ENCODE measurements around the gene IPMK. TPM values are rescaled to one million over a fixed set of nuclear protein-coding genes. Genes with fewer than 3 reads are reported as not detected.

Gene IPMK
- total and polyA plus RNA-seq, 2 experiments from 2014 or later = 5.5 to 17.8 TPM

- Histone ChIP-seq H3K27me3 (ENCODE audit: insufficient read depth) (no peaks in the 10 kb centered on the region), H3K9me2 (ENCODE audit: insufficient read depth) (no peaks in the 10 kb centered on the region), H3K79me2 (replicated peaks; ENCODE audit: insufficient read depth) (no peaks in the 10 kb centered on the region), H3K27ac (ENCODE audit: low read depth) (no peak overlapping the region), H3F3A (replicated peaks; ENCODE audit: low read depth) (no peaks in the 10 kb centered on the region), H3K36me3 (ENCODE audit: insufficient read depth) (no peaks in the 10 kb centered on the region), H2AFZ (no peak overlapping the region), H3K4me2 (no peak overlapping the region), H3K4me3 (no peak overlapping the region), H3K4me1 (ENCODE audit: insufficient read depth) (no peaks in the 10 kb centered on the region), H4K20me1 (replicated peaks; ENCODE audit: insufficient read depth) (no peaks in the 10 kb centered on the region)
- Mint-ChIP-seq H3K27ac (no peak overlapping the region), H3K9me3 (peaks cover 5% of the 10 kb centered on the region; the same call in 1 of the 3 replicates), H3K4me3 (no peak overlapping the region), H3K4me1 (peaks cover 15% of the 10 kb centered on the region), H3K27me3 (ENCODE audit: insufficient read depth, low read depth, poor library complexity) (no peaks in the 10 kb centered on the region), H3K36me3 (ENCODE audit: low read depth) (peaks cover 13% of the 10 kb centered on the region; the same call in 2 of the 3 replicates)
- DNase-seq (ENCODE audit: low spot score) (no peak), ATAC-seq (no peak)
- TF ChIP-seq JUNB (IDR thresholded peaks at IDR 0.05; ENCODE audit: unreplicated experiment) (no peak), CREB1 (CRISPR knock-in tag; IDR thresholded peaks at IDR 0.05; ENCODE audit: low read depth) (no peak), CTCF (conservative IDR thresholded peaks at IDR 0.05; ENCODE audit: low read depth in 2 of 2) (no peak), EZH2 (IDR thresholded peaks at IDR 0.05; ENCODE audit: low read depth, unreplicated experiment) (no peak), POLR2AphosphoS5 (IDR thresholded peaks at IDR 0.05; ENCODE audit: low read depth) (no peak), NANOG (IDR thresholded peaks at IDR 0.05; ENCODE audit: borderline replicate concordance) (no peak), ZNF114 (CRISPR knock-in tag; IDR thresholded peaks at IDR 0.05) (no peak), EZH2phosphoT487 (IDR thresholded peaks at IDR 0.05; ENCODE audit: unreplicated experiment) (no peak), ZNF462 (CRISPR knock-in tag; IDR thresholded peaks at IDR 0.05) (no peak), ETS1 (IDR thresholded peaks at IDR 0.05) (no peak), REST (IDR thresholded peaks at IDR 0.05; ENCODE audit: unreplicated experiment) (no peak), STAT1 (IDR thresholded peaks at IDR 0.05; ENCODE audit: unreplicated experiment) (no peak), ZNF331 (CRISPR knock-in tag; IDR thresholded peaks at IDR 0.05; ENCODE audit: low read depth) (no peak)
Observed at GRCh38 chr10:58209669-58210068, 58.0 kb downstream of the IPMK start.

Measured in GM23338 (cell line).